Peyer's patch (tissue), 4 donors: ENCODE results near the gene ATP5MK. TPM values are rescaled to one million over a fixed set of nuclear protein-coding genes. Genes with fewer than 3 reads are reported as not detected.

Experiments
- DNase-seq, 3 donors: peaks; one replicate each; pipeline ENCODE4 v3.0.0-alpha.2; 2017 to 2019
- H3K27ac ChIP-seq, 4 donors: fragments of 200-600 bp; sonication (generic); one replicate each; pipeline ENCODE4 v1.5.1; 2016 to 2019
- H3K27me3 ChIP-seq, 2 donors: fragments of 200-600 bp; sonication (generic); one replicate each; pipeline ENCODE4 v1.5.1; 2019
- H3K36me3 ChIP-seq, 3 donors: fragments of 200-600 bp; sonication (generic); one replicate each; pipeline ENCODE4 v1.5.1; 2016 to 2019
- H3K4me1 ChIP-seq, 4 donors: fragments of 200-600 bp; sonication (generic); one replicate each; pipeline ENCODE4 v1.5.1; 2016 to 2019
- H3K4me3 ChIP-seq, 4 donors: fragments of 200-600 bp; sonication (generic); 1 replicate in 3 of 4; 2 replicates in 1 of 4; pipeline ENCODE4 v1.5.1; 2016 to 2019; ENCODE audit warnings: mild to moderate bottlenecking in 1 of 4
- H3K9me3 ChIP-seq, 4 donors: fragments of 200-600 bp; sonication (generic); one replicate each; pipeline ENCODE4 v1.5.1; 2016 to 2019; ENCODE audit warnings: mild to moderate bottlenecking in 1 of 4
- CTCF ChIP-seq, 6 experiments: fragments of 450-650 bp in 4 of 6; fragments of 200-600 bp in 2 of 6; sonication (generic) in 1 of 6; IDR thresholded peaks; one replicate each; pipeline ENCODE4 v1.5.1; 2017 to 2019; ENCODE audit warnings: antibody characterized with exemption in 6 of 6, mild to moderate bottlenecking in 3 of 6, moderate library complexity in 1 of 6
- POLR2A ChIP-seq, 2 donors: fragments of 450-650 bp; IDR thresholded peaks; one replicate each; pipeline ENCODE4 v1.5.1; 2017; ENCODE audit warnings: antibody characterized with exemption in 2 of 2, mild to moderate bottlenecking in 2 of 2, moderate library complexity in 2 of 2
- total RNA-seq, 4 donors: library from RNA; depleted of rRNA; stranded (reverse); fragments of >200 nt; gene quantifications; one replicate each; pipeline ENCODE4 v1.1.0, GENCODE V29; 2016

ATP5MK gene
- total RNA-seq, 4 donors from 2014 or later: 78.6 to 235 (median 167) TPM

- Histone ChIP-seq H3K27me3 (no peaks in the 10 kb centered on the region), H3K36me3 (peaks cover 0 to 88% (median 0%) of the 10 kb centered on the region in 3 donors)
Observed at GRCh38 chr10:103441611-103442010, 45.3 kb upstream of the ATP5MK start.

GRCh38 chr10:103441206-103441605 is 44.9 kb upstream of the ATP5MK start:
- Histone ChIP-seq H3K36me3 (peaks cover 0 to 91% (median 0%) of the 10 kb centered on the region in 3 donors), H3K4me3 (no peak overlapping the region), H3K27me3 (no peaks in the 10 kb centered on the region), H3K9me3 (no peaks in the 10 kb centered on the region), H3K4me1 (peaks cover 0 to under 1% (median 0%) of the 10 kb centered on the region in 4 donors), H3K27ac (no peak overlapping the region)
- no peak for DNase-seq
- TF ChIP-seq CTCF (IDR thresholded peaks at IDR 0.05): no peak
- TF ChIP-seq POLR2A (IDR thresholded peaks at IDR 0.05): no peak

More at GRCh38 chr10:103441611-103442010, 45.3 kb upstream of the ATP5MK start:
- no peak overlapping the region for H3K27ac ChIP-seq
- no peaks in the 10 kb centered on the region for H3K9me3 ChIP-seq
- no peak overlapping the region for H3K4me3 ChIP-seq
- no peak for DNase-seq
- no peak for TF ChIP-seq POLR2A (IDR thresholded peaks at IDR 0.05)
- TF ChIP-seq CTCF (IDR thresholded peaks at IDR 0.05): no peak
- H3K4me1 ChIP-seq: peaks cover 0 to 4% (median 0%) of the 10 kb centered on the region in 4 donors

- no peak overlapping the region for H3K4me3 ChIP-seq
- no peaks in the 10 kb centered on the region for H3K4me1 ChIP-seq
- DNase-seq: no peak
- no peaks in the 10 kb centered on the region for H3K9me3 ChIP-seq
- H3K27me3 ChIP-seq: no peaks in the 10 kb centered on the region
- H3K36me3 ChIP-seq: peaks cover 0 to 90% (median 0%) of the 10 kb centered on the region in 3 donors
- TF ChIP-seq CTCF (IDR thresholded peaks at IDR 0.05) (no peak), POLR2A (IDR thresholded peaks at IDR 0.05) (no peak)
- H3K27ac ChIP-seq: no peak overlapping the region
Observed at GRCh38 chr10:103440416-103440815, 44.1 kb upstream of the ATP5MK start.

GRCh38 chr10:103439776-103440175 is 43.5 kb upstream of the ATP5MK start:
- peaks cover 0 to 91% (median 0%) of the 10 kb centered on the region in 3 donors for H3K36me3 ChIP-seq
- no peaks in the 10 kb centered on the region for H3K9me3 ChIP-seq
- no peaks in the 10 kb centered on the region for H3K27me3 ChIP-seq
- H3K4me1 ChIP-seq: no peaks in the 10 kb centered on the region
- H3K27ac ChIP-seq: no peak overlapping the region
- H3K4me3 ChIP-seq: no peak overlapping the region
- TF ChIP-seq CTCF (IDR thresholded peaks at IDR 0.05) (no peak), POLR2A (IDR thresholded peaks at IDR 0.05) (no peak)
- DNase-seq: no peak

GRCh38 chr10:103433858-103434257 is 37.6 kb upstream of the ATP5MK start:
- H3K4me3 ChIP-seq: no peak overlapping the region
- TF ChIP-seq POLR2A (IDR thresholded peaks at IDR 0.05) (no peak), CTCF (IDR thresholded peaks at IDR 0.05) (no peak)
- H3K27me3 ChIP-seq: no peaks in the 10 kb centered on the region
- H3K4me1 ChIP-seq: no peaks in the 10 kb centered on the region
- no peaks in the 10 kb centered on the region for H3K9me3 ChIP-seq
- H3K27ac ChIP-seq: no peak overlapping the region
- peaks cover 0 to 63% (median 0%) of the 10 kb centered on the region in 3 donors for H3K36me3 ChIP-seq
- no peak for DNase-seq

- Histone ChIP-seq H3K36me3 (peaks cover 0 to 61% (median 0%) of the 10 kb centered on the region in 3 donors), H3K4me3 (no peak overlapping the region), H3K9me3 (no peaks in the 10 kb centered on the region), H3K4me1 (no peaks in the 10 kb centered on the region), H3K27ac (no peak overlapping the region), H3K27me3 (no peaks in the 10 kb centered on the region)
- TF ChIP-seq CTCF (IDR thresholded peaks at IDR 0.05) (no peak), POLR2A (IDR thresholded peaks at IDR 0.05) (no peak)
- DNase-seq: no peak
Observed at GRCh38 chr10:103431902-103432301, 35.6 kb upstream of the ATP5MK start.
